GM18505 (cell line): ENCODE results near the gene SEPTIN2.
"Not testable (repeated sequence)": the region's sequence is repeated elsewhere in the genome, so short reads cannot be mapped to it uniquely, and the experiment has no call there.

ENCODE experiments used
- ATAC-seq: cut with Tn5 transposase; IDR thresholded peaks from one replicate; pipeline ENCODE4 v1.9.1; 2021; ENCODE audit not compliant: unreplicated experiment
- POLR2A ChIP-seq: IDR thresholded peaks from 4 replicates; pipeline ENCODE4 v1.6.1; 2011; ENCODE audit warnings: borderline replicate concordance; ENCODE audit not compliant: insufficient read depth, insufficient read length; ENCODE audit errors: extremely low read depth

SEPTIN2 gene

DNA sequence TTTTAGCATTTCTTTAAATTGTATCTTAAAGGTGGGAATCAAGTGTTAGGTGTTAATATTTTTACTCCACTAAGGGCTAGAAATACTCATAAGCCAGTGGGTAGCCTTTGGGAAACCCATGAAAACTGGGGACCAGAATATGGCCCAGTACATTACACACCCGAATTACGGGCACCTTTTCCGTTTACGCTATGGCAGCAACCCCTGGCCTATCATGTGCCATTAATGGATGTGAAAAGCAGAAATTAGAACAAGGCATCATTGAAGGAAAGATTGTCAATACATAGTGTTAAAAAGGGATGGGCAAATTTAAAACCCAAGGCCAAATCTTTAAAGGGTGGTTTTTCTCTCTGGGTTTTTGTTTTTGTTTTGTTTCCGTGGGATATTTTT is 41.1 kb downstream of the SEPTIN2 start:
- ATAC-seq, result no peak
- no peak for TF ChIP-seq POLR2A

DNA sequence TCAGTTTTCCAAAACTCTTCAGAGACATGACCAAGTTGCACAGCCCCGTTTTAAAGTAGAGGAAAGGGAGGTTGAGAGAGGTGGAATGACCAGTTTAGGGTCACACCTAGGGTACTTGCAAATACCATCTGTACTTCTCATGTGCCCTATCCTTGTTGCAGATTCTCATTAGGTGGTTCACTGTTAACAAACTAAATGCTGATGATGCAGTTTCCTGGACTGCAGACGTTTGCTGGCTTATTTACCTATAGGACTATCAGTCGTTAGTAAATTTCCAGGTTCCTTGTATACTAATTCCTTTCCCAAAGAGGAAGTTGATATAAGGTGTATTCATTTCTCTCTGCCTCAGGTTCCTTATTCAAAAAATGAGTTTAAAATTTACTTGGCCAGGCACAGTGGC is 41.8 kb downstream of the SEPTIN2 start:
- TF ChIP-seq POLR2A, result no peak
- ATAC-seq, result no peak

DNA sequence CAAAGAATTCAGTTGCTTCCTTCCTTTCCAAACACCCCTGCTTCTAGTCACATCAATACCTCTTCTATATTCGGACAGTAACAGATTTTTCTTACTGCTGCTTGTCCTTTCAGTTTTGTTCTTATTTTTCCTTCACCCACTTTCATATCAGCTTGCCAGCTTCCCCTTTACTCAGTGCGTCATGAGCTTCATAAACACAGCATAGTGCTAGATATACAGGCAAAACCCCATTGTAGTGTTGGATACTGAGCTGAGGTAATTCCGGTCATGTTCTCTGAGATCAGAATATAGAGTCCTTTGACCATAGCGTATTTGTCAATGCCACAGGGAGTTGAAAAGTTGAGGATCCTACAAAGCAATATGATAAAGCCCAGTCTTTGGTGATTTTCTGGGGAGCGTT is 42.7 kb downstream of the SEPTIN2 start:
- no peak for TF ChIP-seq POLR2A
- ATAC-seq, result no peak

DNA sequence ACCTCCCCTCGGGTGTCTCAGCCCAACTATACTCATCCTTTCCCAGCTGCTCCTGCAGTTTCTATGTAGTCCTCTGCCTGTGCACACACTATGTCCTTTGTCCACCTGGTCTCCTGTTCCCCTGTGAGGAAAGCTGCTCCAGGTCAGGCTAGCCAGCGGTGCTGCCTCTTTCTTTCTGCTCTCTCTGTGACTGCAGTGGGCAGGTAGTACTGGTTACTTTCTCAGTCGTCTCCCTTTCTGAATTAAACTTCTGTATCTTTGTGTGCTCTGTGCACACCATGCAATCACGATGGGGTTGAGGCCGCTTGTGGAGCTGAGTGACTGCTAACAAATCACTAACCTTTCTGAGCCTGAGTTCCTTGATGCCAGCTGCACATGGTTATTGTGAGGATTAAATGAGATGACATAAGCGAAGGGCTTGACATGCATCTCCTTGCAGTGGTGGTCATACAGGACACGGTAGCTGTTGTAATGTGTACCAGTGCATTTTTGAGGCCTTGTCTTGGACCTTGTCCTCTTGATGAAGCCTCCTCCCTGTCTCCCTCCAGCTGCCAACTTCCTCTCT is 43.8 kb downstream of the SEPTIN2 start:
- no peak for TF ChIP-seq POLR2A
- no peak for ATAC-seq

DNA sequence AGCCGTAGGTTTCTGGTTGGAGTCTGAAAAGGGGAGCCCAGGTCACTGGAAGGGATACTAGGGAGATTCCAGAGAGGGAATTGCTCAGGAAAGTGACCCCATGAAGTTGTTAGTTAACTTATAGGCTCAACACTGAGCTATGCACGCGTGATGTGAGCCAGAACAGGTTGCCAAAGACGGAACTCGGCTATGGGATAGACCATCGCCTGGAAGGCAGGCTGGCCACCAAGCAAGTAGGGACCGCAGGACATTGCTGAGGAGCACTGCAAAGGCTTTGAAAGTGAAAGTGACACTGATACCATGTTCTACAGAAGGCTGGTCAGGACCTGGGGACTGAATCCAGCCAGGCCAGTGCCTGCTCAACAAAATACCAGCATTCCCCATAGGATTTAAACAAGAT is 47.7 kb downstream of the SEPTIN2 start:
- ATAC-seq, result no peak
- no peak for TF ChIP-seq POLR2A

DNA sequence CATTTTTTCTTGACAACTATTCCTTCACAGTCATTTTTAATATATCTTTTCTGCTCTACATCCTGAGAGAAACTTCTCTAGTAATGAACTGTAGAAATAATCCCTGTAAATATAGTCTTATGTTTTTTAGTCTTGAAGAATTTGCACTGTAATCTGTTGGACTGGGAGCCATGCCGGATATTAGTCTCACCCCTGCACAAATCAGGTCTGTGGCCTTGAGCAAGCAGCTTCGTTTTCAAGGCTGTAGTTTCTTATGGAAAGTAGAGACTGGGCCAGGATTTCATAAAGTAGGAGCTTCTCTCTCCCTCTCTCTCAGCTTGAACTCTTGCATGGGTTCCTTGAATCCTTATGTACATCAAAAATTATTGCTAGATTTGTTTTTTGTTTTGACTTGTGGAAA is 49.1 kb downstream of the SEPTIN2 start:
- no peak for TF ChIP-seq POLR2A
- no peak for ATAC-seq

DNA sequence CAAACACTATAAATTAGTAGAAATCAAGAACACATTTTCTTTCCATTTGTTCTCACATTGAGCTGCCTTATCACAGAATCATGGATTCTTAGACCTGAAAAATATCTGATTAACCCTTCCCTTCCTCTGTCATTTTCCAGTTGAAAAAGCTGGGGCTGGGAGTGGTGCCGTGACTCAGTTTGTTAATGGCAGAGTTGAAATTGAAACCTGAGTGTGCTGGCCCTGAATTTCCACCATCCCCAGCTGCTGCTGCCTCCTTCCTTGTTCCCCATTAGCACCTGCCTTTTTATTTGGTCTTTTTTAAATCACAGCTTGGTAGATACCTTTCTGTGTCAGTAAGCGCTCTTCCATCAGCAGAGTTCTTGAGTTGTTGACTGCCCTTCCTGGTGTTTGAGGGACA is 51.0 kb downstream of the SEPTIN2 start:
- no peak for ATAC-seq
- TF ChIP-seq POLR2A, result no peak

DNA sequence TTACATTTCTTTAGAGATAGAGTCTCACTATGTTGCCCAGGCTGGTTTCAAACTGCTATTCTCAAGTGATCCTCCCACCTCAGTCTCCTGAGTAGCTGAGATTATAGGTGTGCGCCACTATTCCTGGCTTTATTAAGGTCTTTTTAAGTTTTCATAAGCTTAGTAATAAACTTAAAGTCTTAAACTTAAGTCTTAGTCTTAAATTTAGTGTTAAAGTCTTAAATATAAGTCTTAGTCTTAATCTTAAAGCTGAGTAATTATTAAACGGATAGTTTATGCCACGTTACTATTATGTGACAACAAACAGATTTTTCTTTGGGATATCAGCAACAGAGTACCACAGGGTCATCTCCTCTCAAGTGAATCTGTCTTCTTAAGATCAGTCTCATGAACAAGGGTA is 52.9 kb downstream of the SEPTIN2 start:
- ATAC-seq, result no peak
- TF ChIP-seq POLR2A, result no peak

DNA sequence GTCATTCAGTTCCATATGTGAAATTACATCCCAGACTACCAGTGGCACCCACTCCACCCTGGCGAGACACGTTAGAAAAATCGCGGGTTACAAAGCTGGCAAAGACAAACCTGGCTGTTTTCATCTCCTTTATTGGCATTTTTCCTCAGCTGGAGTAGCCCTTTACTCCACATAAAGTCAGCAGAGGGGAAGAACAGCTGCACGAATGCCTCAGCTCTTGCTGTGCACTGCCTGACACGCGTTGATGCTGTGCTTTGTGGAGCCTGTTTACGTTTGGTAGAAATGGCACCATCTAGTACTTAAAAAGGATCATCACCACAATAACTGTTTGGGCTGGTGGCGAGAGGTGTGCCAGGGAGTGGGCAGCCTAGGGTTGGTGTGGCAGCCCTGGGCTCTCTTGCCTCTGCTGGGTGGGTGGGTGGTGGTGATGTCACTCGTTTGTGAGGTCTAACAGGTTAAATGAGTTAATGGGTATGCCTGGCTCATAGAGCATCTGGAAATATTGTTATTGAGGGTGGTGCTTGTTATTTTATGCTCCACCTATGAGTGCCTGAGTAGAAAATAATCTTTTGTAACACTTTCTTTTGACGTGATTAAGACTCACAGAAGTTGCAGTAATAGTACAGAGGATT is 56.8 kb downstream of the SEPTIN2 start:
- no peak for ATAC-seq
- TF ChIP-seq POLR2A, result no peak

DNA sequence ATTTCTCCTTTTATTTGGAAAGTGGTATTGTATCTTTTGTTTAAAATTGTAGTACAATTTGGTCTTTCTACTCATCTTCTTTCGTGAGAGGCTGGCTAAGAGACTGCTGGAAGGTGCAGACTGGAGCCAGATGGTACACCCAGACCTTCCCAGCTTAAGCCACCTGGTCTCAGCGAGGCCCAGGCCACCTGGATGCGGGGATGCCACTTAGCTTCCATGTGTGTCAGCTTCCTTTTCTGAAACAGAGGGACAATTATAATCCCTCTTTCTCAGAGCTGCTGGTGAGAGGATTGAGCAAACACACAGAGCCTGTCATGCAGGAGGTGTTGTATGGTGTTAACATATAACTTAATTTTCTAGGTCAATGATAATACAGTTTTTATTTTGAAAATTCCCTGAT is 57.7 kb downstream of the SEPTIN2 start:
- TF ChIP-seq POLR2A, result no peak
- no peak for ATAC-seq

DNA sequence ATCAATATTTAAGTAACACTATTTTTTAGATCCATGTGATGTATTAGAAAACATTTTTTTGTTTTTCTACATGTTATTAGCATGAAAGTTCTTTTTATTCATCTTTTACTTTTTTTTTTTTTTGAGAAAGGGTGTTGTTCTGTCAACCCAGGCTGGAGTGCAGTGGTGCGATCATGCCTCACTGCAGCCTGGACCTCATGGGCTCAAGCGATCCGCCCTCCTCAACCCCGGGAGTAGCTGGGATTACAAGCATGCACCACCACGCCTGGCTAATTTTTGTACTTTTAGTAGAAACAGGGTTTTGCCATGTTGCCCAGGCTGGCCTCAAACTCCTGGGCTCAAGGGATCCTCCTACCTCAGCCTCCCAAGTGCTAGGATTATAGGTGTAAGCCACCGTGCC is 58.2 kb downstream of the SEPTIN2 start:
- not testable (repeated sequence) for ATAC-seq

DNA sequence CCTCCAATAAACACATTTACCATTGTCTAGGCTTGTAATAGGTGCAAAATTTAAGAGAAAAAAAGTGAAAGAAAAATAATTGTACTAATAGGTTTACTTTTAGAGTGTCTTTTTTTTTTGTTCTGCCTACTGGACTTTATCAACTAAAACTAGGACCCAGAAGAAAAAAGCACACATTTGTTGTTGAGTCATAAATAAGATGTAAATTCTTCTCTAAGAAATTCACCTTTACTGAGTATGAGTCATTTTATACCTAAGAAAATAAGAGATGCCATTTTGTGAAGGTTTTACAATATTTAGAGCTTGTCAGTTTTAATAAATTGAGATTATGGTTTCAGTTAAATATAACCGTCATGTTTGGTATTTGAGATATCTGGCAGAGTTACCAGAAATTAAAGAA is 59.6 kb downstream of the SEPTIN2 start:
- no peak for TF ChIP-seq POLR2A
- ATAC-seq, result no peak

DNA sequence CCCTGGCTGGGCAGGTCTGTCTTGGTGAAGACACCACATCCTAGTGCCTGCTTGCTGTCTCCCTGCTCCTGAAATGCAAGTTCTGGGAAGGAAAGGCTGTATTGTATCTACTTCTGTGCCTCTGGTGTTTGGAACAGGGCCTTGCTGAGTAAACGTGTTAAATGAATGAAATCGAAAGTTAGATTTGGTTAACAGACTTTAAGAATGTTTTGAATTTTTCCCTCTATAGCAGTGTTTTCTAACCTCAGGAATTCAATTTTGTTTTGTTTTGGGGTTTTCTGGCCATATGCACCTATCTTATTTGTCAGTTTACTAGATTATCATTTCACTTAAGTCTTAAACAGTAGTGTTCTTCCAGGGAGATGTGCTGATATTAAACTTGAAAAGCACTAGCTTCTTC is 61.1 kb downstream of the SEPTIN2 start:
- ATAC-seq, result no peak
- TF ChIP-seq POLR2A, result no peak

DNA sequence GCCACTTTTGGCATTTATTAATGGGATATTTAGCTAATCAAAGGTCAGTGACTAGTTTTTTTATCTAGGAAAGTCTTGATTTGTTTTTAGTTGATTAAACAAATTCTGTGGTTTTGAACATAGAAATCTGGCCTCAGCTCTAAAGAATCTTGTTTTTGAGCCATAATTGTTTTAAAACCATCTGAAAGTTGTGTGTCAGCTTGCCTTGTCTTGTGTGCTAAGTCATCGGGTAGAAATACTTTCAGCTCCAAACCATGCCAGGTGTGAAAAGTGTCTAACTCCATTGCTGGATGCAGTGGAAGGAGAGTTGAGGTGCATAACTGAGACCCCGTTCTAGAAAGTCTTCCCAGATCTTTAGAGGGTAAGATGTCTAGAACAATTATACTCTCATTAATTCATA is 63.1 kb downstream of the SEPTIN2 start:
- no peak for ATAC-seq
- no peak for TF ChIP-seq POLR2A
